OCI-LY1 (cell line): ENCODE data around the gene COX19.

Experiments used
- EZH2 ChIP-seq: fragments of 200-600 bp; sonication (generic), shearing (Covaris generic); IDR thresholded peaks from 2 replicates; pipeline ENCODE4 v1.8.0; 2017; ENCODE audit warnings: borderline replicate concordance, mixed run types, mild to moderate bottlenecking, antibody characterized with exemption, low read length, moderate library complexity, mixed read lengths
- TF ChIP-seq, protein P1 (sequence below): fragments of 200-600 bp; sonication (generic), shearing (Covaris generic); IDR thresholded peaks from 2 replicates; pipeline ENCODE4 v1.5.1; 2017; ENCODE audit warnings: mild to moderate bottlenecking, antibody characterized with exemption, low read length, moderate library complexity, mixed read lengths

DNA sequence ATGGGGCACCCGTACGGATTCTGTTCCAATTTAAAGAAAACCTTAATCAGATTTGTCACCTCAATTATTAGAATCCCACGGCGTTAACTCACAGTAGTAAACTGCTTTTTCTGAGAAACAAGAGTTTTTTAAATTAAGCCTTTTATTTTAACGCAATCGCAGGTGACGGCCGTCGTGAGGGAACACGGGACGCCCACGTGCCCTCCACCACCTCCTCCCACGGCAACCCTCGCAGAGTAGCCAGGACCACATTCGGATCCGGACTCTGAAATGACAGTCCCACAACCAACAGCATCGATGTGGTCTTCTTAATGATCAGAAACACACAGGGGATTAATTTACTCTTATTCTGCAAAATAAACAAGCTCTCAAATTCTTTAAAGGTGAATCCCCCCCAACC is 47.0 kb upstream of the COX19 start:
- TF ChIP-seq, protein P1, sequence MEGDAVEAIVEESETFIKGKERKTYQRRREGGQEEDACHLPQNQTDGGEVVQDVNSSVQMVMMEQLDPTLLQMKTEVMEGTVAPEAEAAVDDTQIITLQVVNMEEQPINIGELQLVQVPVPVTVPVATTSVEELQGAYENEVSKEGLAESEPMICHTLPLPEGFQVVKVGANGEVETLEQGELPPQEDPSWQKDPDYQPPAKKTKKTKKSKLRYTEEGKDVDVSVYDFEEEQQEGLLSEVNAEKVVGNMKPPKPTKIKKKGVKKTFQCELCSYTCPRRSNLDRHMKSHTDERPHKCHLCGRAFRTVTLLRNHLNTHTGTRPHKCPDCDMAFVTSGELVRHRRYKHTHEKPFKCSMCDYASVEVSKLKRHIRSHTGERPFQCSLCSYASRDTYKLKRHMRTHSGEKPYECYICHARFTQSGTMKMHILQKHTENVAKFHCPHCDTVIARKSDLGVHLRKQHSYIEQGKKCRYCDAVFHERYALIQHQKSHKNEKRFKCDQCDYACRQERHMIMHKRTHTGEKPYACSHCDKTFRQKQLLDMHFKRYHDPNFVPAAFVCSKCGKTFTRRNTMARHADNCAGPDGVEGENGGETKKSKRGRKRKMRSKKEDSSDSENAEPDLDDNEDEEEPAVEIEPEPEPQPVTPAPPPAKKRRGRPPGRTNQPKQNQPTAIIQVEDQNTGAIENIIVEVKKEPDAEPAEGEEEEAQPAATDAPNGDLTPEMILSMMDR = no peak
- no peak for TF ChIP-seq EZH2
